DND-41 (cell line): ENCODE data around the gene C10orf90.

Experiments
- ATAC-seq: fragments of 200-7000 bp; cut with Tn5 transposase; 3 replicates; pipeline ENCODE4 v1.9.1; 2021; ENCODE audit warnings: low read depth; ENCODE audit not compliant: insufficient read depth
- DNase-seq: peaks from one replicate; pipeline ENCODE4 v3.0.0-alpha.2; 2020
- H2AFZ ChIP-seq: 2 replicates; pipeline ENCODE4 v1.6.0; 2012; ENCODE audit warnings: low read depth, low read length
- H3K27ac ChIP-seq: 2 replicates; pipeline ENCODE4 v1.5.1; 2012; ENCODE audit warnings: low read length, inconsistent platforms
- H3K27me3 ChIP-seq: fragments of 200-600 bp; sonication (generic); 2 replicates; pipeline ENCODE4 v1.6.0; 2012; ENCODE audit warnings: low read length, mild to moderate bottlenecking, inconsistent platforms; ENCODE audit not compliant: insufficient read depth, poor library complexity
- H3K36me3 ChIP-seq: 2 replicates; pipeline ENCODE4 v1.5.1; 2012; ENCODE audit warnings: low read length, inconsistent platforms; ENCODE audit not compliant: insufficient read depth
- H3K4me1 ChIP-seq: 2 replicates; pipeline ENCODE4 v1.5.1; 2012; ENCODE audit warnings: mild to moderate bottlenecking, low read length; ENCODE audit not compliant: insufficient read depth
- H3K4me2 ChIP-seq: 2 replicates; pipeline ENCODE4 v1.6.0; 2012; ENCODE audit warnings: mild to moderate bottlenecking, moderate library complexity, low read length, inconsistent platforms; ENCODE audit not compliant: insufficient read depth
- H3K4me3 ChIP-seq, 2 experiments: fragments of 200-600 bp in 1 of 2; shearing (Covaris generic) in 1 of 2; 2 replicates each; pipeline ENCODE4 v1.5.1; 2012 to 2016; ENCODE audit warnings: inconsistent platforms in 2 of 2, low read length in 2 of 2, mild to moderate bottlenecking in 2 of 2, low read depth in 1 of 2, moderate library complexity in 1 of 2
- H3K79me2 ChIP-seq: 2 replicates; pipeline ENCODE4 v1.6.0; 2012; ENCODE audit warnings: low read length, inconsistent platforms; ENCODE audit not compliant: insufficient read depth
- H3K9ac ChIP-seq: 2 replicates; pipeline ENCODE4 v1.6.0; 2012; ENCODE audit warnings: low read depth, mild to moderate bottlenecking, inconsistent platforms, low read length, moderate library complexity
- H3K9me3 ChIP-seq: 2 replicates; pipeline ENCODE4 v1.5.1; 2012; ENCODE audit warnings: low read length, moderate library complexity, mild to moderate bottlenecking, inconsistent platforms; ENCODE audit not compliant: insufficient read depth, severe bottlenecking
- H4K20me1 ChIP-seq: 2 replicates; pipeline ENCODE4 v1.6.0; 2012; ENCODE audit warnings: low read length; ENCODE audit not compliant: insufficient read depth
- CTCF ChIP-seq: IDR thresholded peaks from 2 replicates; pipeline ENCODE4 v1.5.1; 2012; ENCODE audit warnings: borderline replicate concordance, low read length, moderate library complexity, mild to moderate bottlenecking; ENCODE audit not compliant: poor library complexity, severe bottlenecking; ENCODE audit errors: extremely low read depth
- EZH2 ChIP-seq: IDR thresholded peaks from 3 replicates; pipeline ENCODE4 v1.6.1; 2012; ENCODE audit warnings: borderline replicate concordance, low read depth, mild to moderate bottlenecking, moderate library complexity, low read length, inconsistent platforms; ENCODE audit not compliant: severe bottlenecking

The C10orf90 gene

GRCh38 chr10:126585249-126586017, 85.1 kb downstream of the C10orf90 start:
- Histone ChIP-seq H3K79me2 (no peaks in the 10 kb centered on the region), H3K9me3 (no peaks in the 10 kb centered on the region), H3K27me3 (no peaks in the 10 kb centered on the region), H3K4me3 (no peak overlapping the region), H2AFZ (no peak overlapping the region), H3K4me1 (no peaks in the 10 kb centered on the region), H3K27ac (no peak overlapping the region), H4K20me1 (no peaks in the 10 kb centered on the region), H3K9ac (no peak overlapping the region), H3K36me3 (no peaks in the 10 kb centered on the region), H3K4me2 (no peak overlapping the region)
- ATAC-seq = no peak
- no peak for TF ChIP-seq EZH2
- no peak for TF ChIP-seq CTCF
- DNase-seq = no peak

GRCh38 chr10:126584836-126585235, 85.7 kb downstream of the C10orf90 start:
- Histone ChIP-seq H4K20me1 (no peaks in the 10 kb centered on the region), H3K4me3 (no peak overlapping the region), H3K27ac (no peak overlapping the region), H3K9me3 (no peaks in the 10 kb centered on the region), H3K79me2 (no peaks in the 10 kb centered on the region), H2AFZ (no peak overlapping the region), H3K9ac (no peak overlapping the region), H3K36me3 (no peaks in the 10 kb centered on the region), H3K4me2 (no peak overlapping the region), H3K27me3 (no peaks in the 10 kb centered on the region), H3K4me1 (no peaks in the 10 kb centered on the region)
- ATAC-seq (no peak), DNase-seq (no peak)
- TF ChIP-seq EZH2 (no peak), CTCF (no peak)

GRCh38 chr10:126583552-126584200, 86.8 kb downstream of the C10orf90 start:
- no peak for DNase-seq
- no peaks in the 10 kb centered on the region for H3K4me1 ChIP-seq
- no peaks in the 10 kb centered on the region for H3K79me2 ChIP-seq
- TF ChIP-seq EZH2 (no peak), CTCF (no peak)
- H3K9ac ChIP-seq = no peak overlapping the region
- H3K36me3 ChIP-seq = no peaks in the 10 kb centered on the region
- no peaks in the 10 kb centered on the region for H4K20me1 ChIP-seq
- no peak overlapping the region for H3K4me2 ChIP-seq
- H2AFZ ChIP-seq = no peak overlapping the region
- no peaks in the 10 kb centered on the region for H3K9me3 ChIP-seq
- no peak overlapping the region for H3K27ac ChIP-seq
- no peak for ATAC-seq
- no peaks in the 10 kb centered on the region for H3K27me3 ChIP-seq
- no peak overlapping the region for H3K4me3 ChIP-seq
